Measurements from ENCODE around the gene AMN1. TPM values are rescaled to one million over a fixed set of nuclear protein-coding genes. Genes with fewer than 3 reads are reported as not detected.
A peak's percentile ranks its signal among the peaks of the same experiment; 100 is the strongest.

Gene AMN1
- total RNA-seq, 1 experiment from 2014 or later, result 9.6 TPM

DNA sequence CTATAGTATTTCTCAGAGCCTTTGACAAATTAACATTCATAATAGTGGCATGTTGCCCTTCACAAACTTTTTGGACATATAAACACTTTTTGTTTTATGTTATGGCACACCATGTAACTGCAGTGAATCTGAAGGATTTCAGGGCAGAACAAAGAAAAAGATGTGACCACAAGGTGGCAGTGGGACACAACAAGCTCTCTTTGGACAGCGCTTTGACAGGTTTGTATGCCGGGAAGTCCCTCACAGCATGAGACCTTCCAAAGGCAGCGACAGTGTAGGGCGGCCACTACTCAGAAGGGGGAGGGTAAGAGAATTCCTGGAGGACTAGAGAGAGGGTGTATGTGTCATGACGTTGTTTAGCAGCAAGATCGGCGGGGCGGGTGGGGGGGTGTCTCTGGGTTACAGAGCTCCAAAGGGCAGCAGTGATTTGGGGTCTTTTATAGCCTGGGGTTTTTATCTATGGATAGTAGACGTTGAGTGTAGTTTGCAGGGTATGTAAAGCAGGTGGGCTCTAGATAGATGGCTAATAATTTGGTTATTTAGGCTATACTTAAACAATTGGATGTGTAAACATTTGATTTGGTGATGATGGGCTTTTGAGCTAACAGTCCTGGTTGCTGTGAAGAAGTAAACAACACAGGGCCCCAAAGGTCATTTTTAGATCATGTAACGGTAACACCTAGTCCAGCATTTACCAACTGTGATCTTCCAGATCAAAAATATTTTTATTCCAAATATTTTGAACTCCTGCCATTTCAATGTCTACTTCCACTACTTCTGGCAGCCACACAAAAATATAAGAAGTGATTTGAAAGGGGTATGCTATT is 46.5 kb downstream of the AMN1 start:
- H3K4me3 Mint-ChIP-seq, result no peak overlapping the region
- H3K4me1 Mint-ChIP-seq, result peaks cover 4 to 17% of the 10 kb centered on the region in 2 experiments; a peak in 3 of 4 replicates
- Histone ChIP-seq H2AK5ac (ENCODE audit: insufficient read length, low read length) (no peak overlapping the region), H3K79me1 (ENCODE audit: insufficient read depth, low read depth, low read length, poor library complexity, severe bottlenecking) (no peaks in the 10 kb centered on the region), H3K9me3 (ENCODE audit: control insufficient read depth, low read depth, low read length) (no peaks in the 10 kb centered on the region), H2BK5ac (ENCODE audit: insufficient read length, low read length) (no peak overlapping the region), H2BK20ac (ENCODE audit: low read depth, low read length, poor library complexity, severe bottlenecking) (no peak overlapping the region), H2AFZ (ENCODE audit: low read length) (no peak overlapping the region), H4K91ac (ENCODE audit: insufficient read length, low read depth, low read length) (no peak overlapping the region), H3K23ac (ENCODE audit: insufficient read length, low read depth, low read length) (no peak overlapping the region), H3K23me2 (ENCODE audit: insufficient read length, low read depth, low read length, poor library complexity, severe bottlenecking) (no peaks in the 10 kb centered on the region), H2BK15ac (ENCODE audit: low read depth, low read length) (no peak overlapping the region), H2BK120ac (ENCODE audit: low read depth, low read length, poor library complexity, severe bottlenecking) (no peak overlapping the region), H4K5ac (ENCODE audit: insufficient read length, low read depth, low read length) (no peak overlapping the region), H3K4ac (ENCODE audit: low read depth, low read length) (no peak overlapping the region), H3K14ac (ENCODE audit: insufficient read depth, low read length) (no peak overlapping the region), H3T11ph (ENCODE audit: low read length) (no peak overlapping the region), H3K4me1 (ENCODE audit: insufficient read depth, low read length) (no peaks in the 10 kb centered on the region), H3K27ac (ENCODE audit: insufficient read length, low read depth, low read length) (no peak overlapping the region), H4K8ac (replicated peaks; ENCODE audit: insufficient read length, low read depth, low read length) (no peak overlapping the region), H3K56ac (ENCODE audit: insufficient read length, low read depth, low read length) (no peak overlapping the region), H4K20me1 (ENCODE audit: control insufficient read depth, insufficient read depth, insufficient read length) (no peaks in the 10 kb centered on the region), H3K18ac (ENCODE audit: insufficient read length, low read depth, low read length) (no peak overlapping the region), H3K79me2 (ENCODE audit: insufficient read depth, low read length) (no peaks in the 10 kb centered on the region), H2BK12ac (ENCODE audit: insufficient read length, low read depth, low read length) (no peak overlapping the region), H3K4me2 (ENCODE audit: insufficient read depth, insufficient read length, low read length) (no peak overlapping the region), H3K27me3 (ENCODE audit: insufficient read depth, low read length) (no peaks in the 10 kb centered on the region), H3K9ac (ENCODE audit: extremely low read depth, insufficient read length, low read length) (no peak overlapping the region)
- H3K27ac Mint-ChIP-seq, result peak overlapping the region in 1 of 3 experiments; percentile 44; a peak in 2 of 7 replicates
- TF ChIP-seq, protein P1, sequence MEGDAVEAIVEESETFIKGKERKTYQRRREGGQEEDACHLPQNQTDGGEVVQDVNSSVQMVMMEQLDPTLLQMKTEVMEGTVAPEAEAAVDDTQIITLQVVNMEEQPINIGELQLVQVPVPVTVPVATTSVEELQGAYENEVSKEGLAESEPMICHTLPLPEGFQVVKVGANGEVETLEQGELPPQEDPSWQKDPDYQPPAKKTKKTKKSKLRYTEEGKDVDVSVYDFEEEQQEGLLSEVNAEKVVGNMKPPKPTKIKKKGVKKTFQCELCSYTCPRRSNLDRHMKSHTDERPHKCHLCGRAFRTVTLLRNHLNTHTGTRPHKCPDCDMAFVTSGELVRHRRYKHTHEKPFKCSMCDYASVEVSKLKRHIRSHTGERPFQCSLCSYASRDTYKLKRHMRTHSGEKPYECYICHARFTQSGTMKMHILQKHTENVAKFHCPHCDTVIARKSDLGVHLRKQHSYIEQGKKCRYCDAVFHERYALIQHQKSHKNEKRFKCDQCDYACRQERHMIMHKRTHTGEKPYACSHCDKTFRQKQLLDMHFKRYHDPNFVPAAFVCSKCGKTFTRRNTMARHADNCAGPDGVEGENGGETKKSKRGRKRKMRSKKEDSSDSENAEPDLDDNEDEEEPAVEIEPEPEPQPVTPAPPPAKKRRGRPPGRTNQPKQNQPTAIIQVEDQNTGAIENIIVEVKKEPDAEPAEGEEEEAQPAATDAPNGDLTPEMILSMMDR (conservative IDR thresholded peaks at IDR 0.05), result peak; percentile 91
- peaks cover 16 to 34% of the 10 kb centered on the region in 2 experiments for H3K9me3 Mint-ChIP-seq
- WGBS (ENCODE audit: extremely low coverage, insufficient read length, low lambda C conversion rate), result no CpG with 5 or more reads among the region's 10 CpGs
- H3K27me3 Mint-ChIP-seq (ENCODE audit: low read depth), result no peaks in the 10 kb centered on the region
- H3K36me3 Mint-ChIP-seq (ENCODE audit: insufficient read depth in 1 of 3, low read depth in 3 of 3), result peaks cover 28 to 41% (median 35%) of the 10 kb centered on the region in 3 experiments
- peak; percentile 94 for DNase-seq

Measured in H9 (cell line).